Right lobe of liver (tissue), 4 donors: ENCODE results near the gene CCDC51.
"Not testable (repeated sequence)": the region's sequence is repeated elsewhere in the genome, so short reads cannot be mapped to it uniquely, and the experiment has no call there.

Experiments
- CTCF ChIP-seq, 4 donors: fragments of 200-600 bp in 3 of 4; fragments of 450-650 bp in 1 of 4; IDR thresholded peaks; one replicate each; pipeline versions ENCODE4 v1.5.1 to v1.8.0; 2016 to 2022; ENCODE audit warnings: antibody characterized with exemption in 4 of 4, mild to moderate bottlenecking in 2 of 4
- POLR2A ChIP-seq: fragments of 450-650 bp; IDR thresholded peaks from one replicate; pipeline ENCODE4 v1.6.1; 2017; ENCODE audit warnings: antibody characterized with exemption, mild to moderate bottlenecking
- donor health status: DM: no; HTN: no; CAD: no.
- donor health status: DM: no; HTN: no; CAD: no.
- donor health status: DM: no; HTN: yes; CAD: no.

DNA sequence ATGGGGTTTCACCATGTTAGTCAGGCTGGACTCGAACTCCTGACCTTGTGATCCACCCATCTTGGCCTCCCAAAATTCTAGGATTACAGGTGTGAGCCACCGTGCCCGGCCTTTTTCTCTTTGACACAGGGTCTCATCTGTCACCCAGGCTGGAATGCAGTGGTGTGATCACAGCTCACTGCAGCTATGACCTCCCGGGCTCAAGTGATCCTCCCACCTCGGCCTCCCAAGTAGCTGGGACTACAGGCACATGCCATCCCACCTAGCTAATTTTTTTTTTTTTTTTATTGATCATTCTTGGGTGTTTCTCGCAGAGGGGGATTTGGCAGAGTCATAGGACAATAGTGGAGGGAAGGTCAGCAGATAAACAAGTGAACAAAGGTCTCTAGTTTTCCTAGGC, 42.9 kb upstream of the CCDC51 start:
- not testable (repeated sequence) for TF ChIP-seq POLR2A; CTCF (IDR thresholded peaks at IDR 0.05)
